CD14-positive monocyte (primary cell): ENCODE measurements around the gene FIZ1. TPM values are rescaled to one million over a fixed set of nuclear protein-coding genes. Genes with fewer than 3 reads are reported as not detected.

Experiments
- DNase-seq, 3 donors: peaks; one replicate each; pipeline ENCODE4 v3.0.0-alpha.2; 2011 to 2022
- H2AFZ ChIP-seq: 2 replicates; pipeline ENCODE4 v1.6.0; 2012; ENCODE audit warnings: mild to moderate bottlenecking, low read depth, low read length, inconsistent platforms; ENCODE audit not compliant: insufficient read depth, poor library complexity, severe bottlenecking
- H3K27ac ChIP-seq, 2 donors: 1 replicate in 1 of 2; 2 replicates in 1 of 2; pipeline ENCODE4 v1.5.1; 2012 to 2013; ENCODE audit warnings: low read length in 2 of 2, control low read depth in 1 of 2, inconsistent platforms in 1 of 2, low read depth in 1 of 2, mild to moderate bottlenecking in 1 of 2
- H3K27me3 ChIP-seq, 2 donors: one replicate each; pipeline versions ENCODE4 v1.6.0 to v1.6.1; 2011 to 2013; ENCODE audit warnings: low read length in 2 of 2; ENCODE audit not compliant: control insufficient read depth in 2 of 2, insufficient read depth in 2 of 2
- H3K36me3 ChIP-seq, 2 donors: replicated peaks in 1 of 2; 1 replicate in 1 of 2; 2 replicates in 1 of 2; pipeline versions ENCODE4 v1.5.1 to v1.6.1; 2012 to 2013; ENCODE audit warnings: low read length in 2 of 2, control low read depth in 1 of 2, inconsistent platforms in 1 of 2, mild to moderate bottlenecking in 1 of 2; ENCODE audit not compliant: insufficient read depth in 2 of 2, control insufficient read depth in 1 of 2
- H3K4me1 ChIP-seq, 2 donors: 1 replicate in 1 of 2; 2 replicates in 1 of 2; pipeline versions ENCODE4 v1.5.1 to v1.6.1; 2012 to 2013; ENCODE audit warnings: low read length in 2 of 2, control low read depth in 1 of 2, inconsistent platforms in 1 of 2, mild to moderate bottlenecking in 1 of 2, moderate library complexity in 1 of 2; ENCODE audit not compliant: insufficient read depth in 2 of 2, control insufficient read depth in 1 of 2
- H3K4me2 ChIP-seq: replicated peaks from 2 replicates; pipeline ENCODE3; 2012; ENCODE audit warnings: low read length, moderate library complexity, mild to moderate bottlenecking; ENCODE audit not compliant: poor library complexity, severe bottlenecking; ENCODE audit errors: extremely low read depth
- H3K4me3 ChIP-seq, 3 experiments: fragments of 200-600 bp in 1 of 3; sonication (generic) in 1 of 3; replicated peaks in 1 of 3; 1 replicate in 2 of 3; 2 replicates in 1 of 3; pipeline ENCODE4 v1.5.1; 2011 to 2013; ENCODE audit warnings: low read length in 3 of 3, mild to moderate bottlenecking in 3 of 3, control low read depth in 2 of 3, low read depth in 2 of 3, inconsistent platforms in 1 of 3, moderate library complexity in 1 of 3
- H3K79me2 ChIP-seq: 2 replicates; pipeline ENCODE4 v1.6.0; 2012; ENCODE audit warnings: mild to moderate bottlenecking, control low read depth, inconsistent platforms, low read length, moderate library complexity; ENCODE audit not compliant: insufficient read depth
- H3K9ac ChIP-seq: 2 replicates; pipeline ENCODE4 v1.6.0; 2017; ENCODE audit warnings: low read length, mild to moderate bottlenecking; ENCODE audit not compliant: insufficient read depth, poor library complexity, severe bottlenecking
- H3K9me3 ChIP-seq, 2 donors: replicated peaks in 1 of 2; 1 replicate in 1 of 2; 2 replicates in 1 of 2; pipeline versions ENCODE4 v1.5.1 to v1.6.1; 2012 to 2013; ENCODE audit warnings: low read length in 2 of 2, control low read depth in 1 of 2; ENCODE audit not compliant: control insufficient read depth in 1 of 2, insufficient read depth in 1 of 2
- H4K20me1 ChIP-seq: 2 replicates; pipeline ENCODE4 v1.6.0; 2012; ENCODE audit warnings: mild to moderate bottlenecking, low read length, control low read depth, moderate library complexity; ENCODE audit not compliant: insufficient read depth
- H3K27ac Mint-ChIP-seq, 7 donors: one replicate each; pipeline ENCODE4 v1.8.0; 2020; ENCODE audit warnings: mild to moderate bottlenecking in 7 of 7, mixed read lengths in 7 of 7, moderate library complexity in 6 of 7, inconsistent platforms in 2 of 7
- H3K27me3 Mint-ChIP-seq, 3 donors: one replicate each; pipeline ENCODE4 v1.8.0; 2021 to 2022; ENCODE audit warnings: low read depth in 3 of 3, mild to moderate bottlenecking in 3 of 3, mixed read lengths in 3 of 3, moderate library complexity in 3 of 3, inconsistent platforms in 1 of 3
- H3K36me3 Mint-ChIP-seq, 2 donors: one replicate each; pipeline ENCODE4 v1.8.0; 2020; ENCODE audit warnings: mixed read lengths in 2 of 2, inconsistent platforms in 1 of 2, mild to moderate bottlenecking in 1 of 2
- H3K4me1 Mint-ChIP-seq: one replicate; pipeline ENCODE4 v1.8.0; 2020; ENCODE audit warnings: mild to moderate bottlenecking, mixed read lengths
- H3K4me3 Mint-ChIP-seq, 2 donors: one replicate each; pipeline ENCODE4 v1.8.0; 2020; ENCODE audit warnings: mild to moderate bottlenecking in 2 of 2, mixed read lengths in 2 of 2, moderate library complexity in 1 of 2
- H3K9me3 Mint-ChIP-seq, 7 donors: one replicate each; pipeline ENCODE4 v1.8.0; 2020 to 2022; ENCODE audit warnings: mixed read lengths in 7 of 7, mild to moderate bottlenecking in 6 of 7, moderate library complexity in 6 of 7, inconsistent platforms in 2 of 7
- CTCF ChIP-seq: fragments of 200-600 bp; IDR thresholded peaks from one replicate; pipeline ENCODE4 v1.8.0; 2022; ENCODE audit warnings: antibody characterized with exemption, mild to moderate bottlenecking
- WGBS: methylation state at CpG from one replicate; pipeline ENCODE4 v1.1.5; 2013; ENCODE audit warnings: missing lambda C conversion rate; ENCODE audit not compliant: insufficient coverage; 5-methylcytosine and 5-hydroxymethylcytosine counted together
- intact Hi-C, 2 donors: fragments of 100-400 bp; cut with micrococcal nuclease; formaldehyde crosslinking; loops; one replicate each; pipeline versions ENCODE4 v1.15.0 to v1.15.1; 2023
- polyA plus RNA-seq, 3 donors: library from polyadenylated mRNA; depleted of rRNA in 1 of 3; unstranded in 2 of 3; stranded (reverse) in 1 of 3; fragments of 300-500 nt in 2 of 3; fragments of >200 nt in 1 of 3; fragmentation: Illumina TruSeq in 2 of 3; gene quantifications; 1 replicate in 2 of 3; 2 replicates in 1 of 3; pipeline ENCODE4 v1.2.3, GENCODE V29; 2012 to 2021

FIZ1 gene
- polyA plus RNA-seq, 3 donors: 1.2 to 2.6 (median 1.6) TPM

DNA sequence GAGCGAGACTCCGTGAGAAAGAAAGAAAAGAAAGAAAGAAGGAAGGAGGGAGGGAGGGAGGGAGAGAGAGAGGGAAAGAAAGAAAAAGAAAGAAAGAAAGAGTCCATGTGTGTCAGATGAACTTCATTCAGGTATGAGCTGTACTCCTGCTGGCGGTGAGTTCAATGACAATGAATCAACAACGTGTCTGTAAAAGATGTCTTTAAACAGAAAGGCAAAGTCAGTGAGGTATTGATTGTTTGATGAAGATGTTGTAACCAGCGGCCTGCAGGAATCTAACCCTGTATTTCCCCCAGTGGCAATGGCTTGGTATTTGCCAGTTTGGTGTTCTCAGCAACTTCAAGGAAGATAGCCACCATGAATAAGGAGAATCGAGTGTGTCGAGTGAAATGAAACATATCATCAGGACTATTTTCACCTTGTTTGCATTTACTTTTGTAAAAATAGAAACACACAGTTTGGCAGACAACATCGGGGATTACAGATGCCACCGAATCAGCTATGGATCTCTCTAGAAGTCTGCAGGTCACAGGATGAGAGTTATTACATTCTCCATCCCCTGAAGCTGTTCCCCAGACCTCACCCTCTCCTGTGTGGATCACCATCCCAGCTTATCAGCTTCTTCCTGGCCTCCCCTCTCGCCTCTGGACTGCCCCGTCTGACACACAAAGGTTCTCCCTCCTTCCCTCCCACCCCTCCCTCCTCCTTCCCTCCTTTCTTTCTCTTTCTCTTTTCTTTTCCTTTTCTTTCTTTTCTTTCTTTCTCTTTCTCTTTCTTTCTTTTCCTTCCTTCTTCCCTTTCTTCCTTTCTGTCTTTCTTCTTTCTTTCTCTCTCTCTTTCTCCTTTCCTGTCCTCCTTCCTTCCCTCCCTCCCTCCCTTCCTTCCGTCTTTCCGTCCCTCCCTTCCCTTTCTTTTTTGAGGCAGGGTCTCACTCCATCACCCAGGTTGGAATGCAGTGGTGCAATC lies 45.8 kb downstream of the FIZ1 start:
- no peak overlapping the region for H3K9ac ChIP-seq
- no peaks in the 10 kb centered on the region for H3K9me3 ChIP-seq
- no peak for TF ChIP-seq CTCF
- H3K27me3 Mint-ChIP-seq: peaks cover 2 to 9% (median 7%) of the 10 kb centered on the region in 3 donors
- DNase-seq: no peak
- no peaks in the 10 kb centered on the region for H3K9me3 Mint-ChIP-seq
- 81% methylated on average over 9 of the region's 13 CpGs for WGBS
- peaks cover 2% of the 10 kb centered on the region for H3K4me1 Mint-ChIP-seq
- H3K36me3 Mint-ChIP-seq: no peaks in the 10 kb centered on the region
- no peak overlapping the region for H3K4me3 ChIP-seq
- H3K36me3 ChIP-seq: no peaks in the 10 kb centered on the region
- no peak overlapping the region for H3K4me2 ChIP-seq
- H3K4me1 ChIP-seq: no peaks in the 10 kb centered on the region
- H3K27ac Mint-ChIP-seq: no peak overlapping the region
- H3K4me3 Mint-ChIP-seq: peak overlapping the region in 1 of 2 donors; percentile 7
- H4K20me1 ChIP-seq: no peaks in the 10 kb centered on the region
- H3K27me3 ChIP-seq: no peaks in the 10 kb centered on the region
- H3K79me2 ChIP-seq: no peaks in the 10 kb centered on the region
- no peak overlapping the region for H3K27ac ChIP-seq
- intact Hi-C loops: no loop called here
- no peak overlapping the region for H2AFZ ChIP-seq

GRCh38 chr19:55552620-55553019 lies 46.7 kb downstream of the FIZ1 start:
- no peak overlapping the region for H3K4me2 ChIP-seq
- no peak overlapping the region for H3K27ac ChIP-seq
- no peaks in the 10 kb centered on the region for H3K4me1 ChIP-seq
- H3K79me2 ChIP-seq: no peaks in the 10 kb centered on the region
- H3K4me3 ChIP-seq: no peak overlapping the region
- no peaks in the 10 kb centered on the region for H3K36me3 ChIP-seq
- no peak for TF ChIP-seq CTCF
- no peak for DNase-seq
- H3K4me1 Mint-ChIP-seq: peaks cover 1% of the 10 kb centered on the region
- H2AFZ ChIP-seq: no peak overlapping the region
- H3K4me3 Mint-ChIP-seq: no peak overlapping the region
- H3K27me3 Mint-ChIP-seq: peaks cover 7 to 13% (median 12%) of the 10 kb centered on the region in 3 donors
- H3K27me3 ChIP-seq: no peaks in the 10 kb centered on the region
- H3K27ac Mint-ChIP-seq: peak overlapping the region in 1 of 7 donors; percentile 61
- no peak overlapping the region for H3K9ac ChIP-seq
- H4K20me1 ChIP-seq: no peaks in the 10 kb centered on the region
- H3K9me3 Mint-ChIP-seq: no peaks in the 10 kb centered on the region
- no peaks in the 10 kb centered on the region for H3K36me3 Mint-ChIP-seq
- WGBS: 91% methylated on average over 8 of the region's 13 CpGs
- intact Hi-C loops: no loop called here
- no peaks in the 10 kb centered on the region for H3K9me3 ChIP-seq
